ENCODE results near the gene ETAA1.

The ETAA1 gene

GRCh38 chr2:67438337-67438736 is 41.2 kb downstream of the ETAA1 start:
- DNase-seq, result no peak

GRCh38 chr2:67445652-67446268 is 48.6 kb downstream of the ETAA1 start:
- no peak for DNase-seq

- DNase-seq, result no peak
Measured at GRCh38 chr2:67446491-67446911, 49.4 kb downstream of the ETAA1 start.

GRCh38 chr2:67448648-67449047 is 51.5 kb downstream of the ETAA1 start:
- DNase-seq, result no peak

GRCh38 chr2:67451086-67451832 is 54.1 kb downstream of the ETAA1 start:
- DNase-seq, result no peak

GRCh38 chr2:67453310-67453709 is 56.2 kb downstream of the ETAA1 start:
- no peak for DNase-seq

- no peak for DNase-seq
Measured at GRCh38 chr2:67455219-67456142, 58.3 kb downstream of the ETAA1 start.

- DNase-seq, result no peak
Measured at GRCh38 chr2:67456428-67456827, 59.3 kb downstream of the ETAA1 start.

- no peak for DNase-seq
Measured at GRCh38 chr2:67457699-67458098, 60.6 kb downstream of the ETAA1 start.

GRCh38 chr2:67459761-67460160 is 62.6 kb downstream of the ETAA1 start:
- no peak for DNase-seq
